BJ (cell line): Measurements from ENCODE around the gene CSNK1E. TPM values are rescaled to one million over a fixed set of nuclear protein-coding genes. Genes with fewer than 3 reads are reported as not detected.
A peak's percentile ranks its signal among the peaks of the same experiment; 100 is the strongest.
"Not testable (repeated sequence)": the region's sequence is repeated elsewhere in the genome, so short reads cannot be mapped to it uniquely, and the experiment has no call there.

Experiments used
- CTCF ChIA-PET: fragments of 350-600 bp; formaldehyde crosslinking; extraction: SDS; loops from one replicate; lab custom pipeline; 2021; ENCODE audit warnings: antibody characterized with exemption, inconsistent platforms; lab: Yijun Ruan, JAX
- POLR2A ChIA-PET: fragments of 300-600 bp; sonication (Branson Sonifier 250); formaldehyde crosslinking; extraction: SDS; loops from one replicate; lab custom pipeline; 2021; ENCODE audit warnings: antibody characterized with exemption; lab: Charles Lee
- DNase-seq: peaks from one replicate; pipeline ENCODE4 v3.0.0-alpha.2; 2011; ENCODE audit warnings: low read depth
- H3K27me3 ChIP-seq: 2 replicates; pipeline ENCODE4 v1.6.0; 2011; ENCODE audit warnings: low read length; ENCODE audit not compliant: control insufficient read depth, insufficient read depth
- H3K36me3 ChIP-seq: 2 replicates; pipeline ENCODE4 v1.5.1; 2011; ENCODE audit warnings: low read length; ENCODE audit not compliant: control insufficient read depth, insufficient read depth
- H3K4me3 ChIP-seq: 2 replicates; pipeline ENCODE4 v1.5.1; 2011; ENCODE audit warnings: low read depth, mild to moderate bottlenecking, control low read depth, low read length
- polyA minus RNA-seq: library from RNA; depleted of rRNA, polyadenylated mRNA; stranded (reverse); fragments of >200 nt; gene quantifications from 2 replicates; pipeline ENCODE4 v1.2.3, GENCODE V29; 2011; rRNA and poly(A)+ RNA removed
- polyA plus RNA-seq: library from polyadenylated mRNA; depleted of rRNA; stranded (reverse); fragments of >200 nt; gene quantifications from 2 replicates; pipeline ENCODE4 v1.2.3, GENCODE V29; 2011; rRNA removed
- TF ChIP-seq, protein P1 (sequence below): IDR thresholded peaks from 2 replicates; pipeline ENCODE4 v1.5.1; 2011; ENCODE audit warnings: low read depth, mild to moderate bottlenecking, control low read depth, inconsistent platforms, low read length, moderate library complexity; ENCODE audit not compliant: insufficient read depth

CSNK1E gene
- polyA plus RNA-seq (120 and 183 TPM in 2 replicates), polyA minus RNA-seq (114 and 161 TPM in 2 replicates)

- no peak for DNase-seq
- no peaks in the 10 kb centered on the region for H3K27me3 ChIP-seq
- ChIA-PET CTCF (interaction anchor here (1.2 to 1.9 kb wide), 3 partner anchors 15 to 203 kb away, joined by 4 to 5 read pairs (median 4); no protein-coding TSS in a partner anchor), POLR2A (interaction anchor here (0.7 kb wide), 1 partner anchor 8 kb away, joined by 3 read pairs; no protein-coding TSS in a partner anchor)
- H3K36me3 ChIP-seq = peaks cover 5% of the 10 kb centered on the region
- peak within 1 kb of the TSS; percentile 84 for H3K4me3 ChIP-seq
- TF ChIP-seq, protein P1, sequence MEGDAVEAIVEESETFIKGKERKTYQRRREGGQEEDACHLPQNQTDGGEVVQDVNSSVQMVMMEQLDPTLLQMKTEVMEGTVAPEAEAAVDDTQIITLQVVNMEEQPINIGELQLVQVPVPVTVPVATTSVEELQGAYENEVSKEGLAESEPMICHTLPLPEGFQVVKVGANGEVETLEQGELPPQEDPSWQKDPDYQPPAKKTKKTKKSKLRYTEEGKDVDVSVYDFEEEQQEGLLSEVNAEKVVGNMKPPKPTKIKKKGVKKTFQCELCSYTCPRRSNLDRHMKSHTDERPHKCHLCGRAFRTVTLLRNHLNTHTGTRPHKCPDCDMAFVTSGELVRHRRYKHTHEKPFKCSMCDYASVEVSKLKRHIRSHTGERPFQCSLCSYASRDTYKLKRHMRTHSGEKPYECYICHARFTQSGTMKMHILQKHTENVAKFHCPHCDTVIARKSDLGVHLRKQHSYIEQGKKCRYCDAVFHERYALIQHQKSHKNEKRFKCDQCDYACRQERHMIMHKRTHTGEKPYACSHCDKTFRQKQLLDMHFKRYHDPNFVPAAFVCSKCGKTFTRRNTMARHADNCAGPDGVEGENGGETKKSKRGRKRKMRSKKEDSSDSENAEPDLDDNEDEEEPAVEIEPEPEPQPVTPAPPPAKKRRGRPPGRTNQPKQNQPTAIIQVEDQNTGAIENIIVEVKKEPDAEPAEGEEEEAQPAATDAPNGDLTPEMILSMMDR = no peak
Observed at GRCh38 chr22:38317122-38317994, at the start of gene CSNK1E. CSNK1E (minus strand) TSS chr22:38317433; CDS start chr22:38314157, 3,276 bp downstream.

GRCh38 chr22:38365829-38366228, 48.6 kb upstream of the CSNK1E start:
- DNase-seq, H3K36me3 ChIP-seq, CTCF ChIA-PET, H3K4me3 ChIP-seq, H3K27me3 ChIP-seq, POLR2A ChIA-PET: not testable (repeated sequence)

DNA sequence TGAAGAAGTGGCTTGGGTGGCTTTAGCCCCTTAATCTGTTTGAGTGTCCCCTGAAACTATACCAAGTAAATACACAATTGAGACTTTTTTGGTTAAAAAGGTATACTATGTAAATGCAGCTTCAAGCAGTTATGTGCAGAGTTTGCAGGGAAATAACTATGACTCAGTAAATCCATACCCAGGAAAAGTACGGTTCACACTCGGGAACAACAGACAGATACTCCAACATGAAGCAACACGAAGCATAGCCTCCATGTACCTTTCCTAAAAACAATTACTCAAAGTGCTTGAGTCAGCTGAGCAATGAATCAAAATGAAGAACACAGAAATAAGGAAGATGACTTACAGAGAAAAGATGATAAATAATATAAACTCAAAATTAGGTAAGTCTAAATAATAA, 47.9 kb upstream of the CSNK1E start:
- H3K27me3 ChIP-seq, POLR2A ChIA-PET, H3K4me3 ChIP-seq, CTCF ChIA-PET, DNase-seq, H3K36me3 ChIP-seq: not testable (repeated sequence)

- DNase-seq, H3K27me3 ChIP-seq, H3K4me3 ChIP-seq, POLR2A ChIA-PET, H3K36me3 ChIP-seq: not testable (repeated sequence)
- CTCF ChIA-PET = interaction anchor here (0.6 kb wide), 1 partner anchor 21 kb away, joined by 6 read pairs; no protein-coding TSS in a partner anchor
Observed at GRCh38 chr22:38360560-38360959, 43.3 kb upstream of the CSNK1E start.

DNA sequence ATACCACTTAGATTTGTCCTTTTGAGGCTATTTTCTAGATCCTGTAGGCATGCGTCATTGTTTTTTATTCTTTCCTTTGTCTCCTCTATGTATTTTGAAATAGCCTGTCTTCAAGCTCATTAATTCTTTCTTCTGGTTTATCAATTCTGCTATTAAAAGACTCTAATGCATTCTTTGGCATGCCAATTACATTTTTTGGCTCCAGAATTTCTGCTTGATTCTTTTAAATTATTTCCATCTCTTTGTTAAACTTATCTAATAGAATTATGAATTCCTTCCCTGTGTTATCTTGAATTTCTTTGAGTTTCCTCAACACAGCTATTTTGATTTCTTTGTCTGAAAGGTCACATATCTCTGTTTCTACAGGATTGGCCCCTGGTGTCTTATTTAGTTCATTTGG, 42.6 kb upstream of the CSNK1E start:
- H3K4me3 ChIP-seq, DNase-seq, H3K27me3 ChIP-seq, POLR2A ChIA-PET, H3K36me3 ChIP-seq: not testable (repeated sequence)
- CTCF ChIA-PET = interaction anchor here (0.6 kb wide), 1 partner anchor 20 kb away, joined by 6 read pairs; no protein-coding TSS in a partner anchor

DNA sequence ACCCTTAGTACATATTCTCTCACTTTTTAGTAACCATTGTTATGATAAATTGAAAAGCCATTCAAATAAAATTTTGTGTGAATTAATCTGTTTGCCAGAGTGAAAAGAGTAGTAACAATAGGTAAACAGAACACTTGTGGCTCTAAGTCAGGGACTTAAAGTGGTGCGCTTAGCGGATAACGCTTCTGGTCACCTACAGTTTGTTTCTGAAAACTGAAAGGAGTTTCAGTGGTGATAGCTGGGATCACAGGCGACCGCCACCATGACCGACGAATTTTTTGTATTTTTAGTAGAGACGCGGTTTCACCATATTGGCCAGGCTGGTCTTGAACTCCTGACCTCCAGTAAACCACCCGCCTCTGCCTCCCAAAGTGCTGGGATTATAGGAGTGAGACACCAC, 40.7 kb upstream of the CSNK1E start:
- POLR2A ChIA-PET, CTCF ChIA-PET, DNase-seq, H3K4me3 ChIP-seq, H3K27me3 ChIP-seq, H3K36me3 ChIP-seq: not testable (repeated sequence)

GRCh38 chr22:38355275-38355674, 38.0 kb upstream of the CSNK1E start:
- Histone ChIP-seq H3K4me3 (no peak overlapping the region), H3K36me3 (no peaks in the 10 kb centered on the region; the same call in 1 of the 2 replicates), H3K27me3 (no peaks in the 10 kb centered on the region)
- ChIA-PET POLR2A (no interaction called here), CTCF (interaction anchor here (1.6 kb wide), 1 partner anchor 303 kb away, joined by 8 read pairs; no protein-coding TSS in a partner anchor)
- no peak for DNase-seq
- TF ChIP-seq, protein P1 = no peak
